ENCODE measurements around the gene NEUROG3.

Gene NEUROG3

GRCh38 chr10:69573056-69573806 is at the start of gene NEUROG3:
NEUROG3 (minus strand) TSS chr10:69573422; CDS start chr10:69573043, 379 bp downstream.
- no peak for DNase-seq (ENCODE audit: low spot score)

- no peak for DNase-seq (ENCODE audit: low spot score)
Observed at GRCh38 chr10:69620625-69621024, 47.4 kb upstream of the NEUROG3 start.

- DNase-seq (ENCODE audit: low spot score): no peak
Observed at GRCh38 chr10:69619626-69620025, 46.4 kb upstream of the NEUROG3 start.

GRCh38 chr10:69618746-69619145 is 45.5 kb upstream of the NEUROG3 start:
- DNase-seq (ENCODE audit: low spot score): no peak

GRCh38 chr10:69616358-69616757 is 43.1 kb upstream of the NEUROG3 start:
- DNase-seq (ENCODE audit: low spot score): no peak

- no peak for DNase-seq (ENCODE audit: low spot score)
Observed at GRCh38 chr10:69614130-69614529, 40.9 kb upstream of the NEUROG3 start.

GRCh38 chr10:69612760-69613159 is 39.5 kb upstream of the NEUROG3 start:
- DNase-seq (ENCODE audit: low spot score): no peak

- DNase-seq (ENCODE audit: low spot score): no peak
Observed at GRCh38 chr10:69609077-69609476, 35.9 kb upstream of the NEUROG3 start.

- no peak for DNase-seq (ENCODE audit: low spot score)
Observed at GRCh38 chr10:69600761-69601330, 27.6 kb upstream of the NEUROG3 start.

- DNase-seq (ENCODE audit: low spot score): no peak
Observed at GRCh38 chr10:69588358-69588757, 15.1 kb upstream of the NEUROG3 start.

- no peak for DNase-seq (ENCODE audit: low spot score)
Observed at GRCh38 chr10:69584624-69585023, 11.4 kb upstream of the NEUROG3 start.

GRCh38 chr10:69583106-69583505 is 9.9 kb upstream of the NEUROG3 start:
- no peak for DNase-seq (ENCODE audit: low spot score)

- no peak for DNase-seq (ENCODE audit: low spot score)
Observed at GRCh38 chr10:69580435-69580834, 7.2 kb upstream of the NEUROG3 start.

GRCh38 chr10:69579464-69580060 is 6.3 kb upstream of the NEUROG3 start:
- DNase-seq (ENCODE audit: low spot score): no peak

- DNase-seq (ENCODE audit: low spot score): no peak
Observed at GRCh38 chr10:69578508-69578991, 5.3 kb upstream of the NEUROG3 start.

- DNase-seq (ENCODE audit: low spot score): no peak
Observed at GRCh38 chr10:69577268-69578232, 4.3 kb upstream of the NEUROG3 start.

GRCh38 chr10:69576334-69577011 is 3.3 kb upstream of the NEUROG3 start:
- no peak for DNase-seq (ENCODE audit: low spot score)

- no peak for DNase-seq (ENCODE audit: low spot score)
Observed at GRCh38 chr10:69575164-69575722, 2.0 kb upstream of the NEUROG3 start.

GRCh38 chr10:69574571-69574978 is 1.4 kb upstream of the NEUROG3 start:
- no peak for DNase-seq (ENCODE audit: low spot score)

- no peak for DNase-seq (ENCODE audit: low spot score)
Observed at GRCh38 chr10:69572159-69573055, 815 bp downstream of the NEUROG3 start.
